Chondrocyte (in vitro differentiated cells): Measurements from ENCODE around the gene PLXNA4. TPM values are rescaled to one million over a fixed set of nuclear protein-coding genes. Genes with fewer than 3 reads are reported as not detected.

Experiments used
- DNase-seq: peaks from one replicate; pipeline ENCODE4 v3.0.0; 2021; ENCODE audit warnings: mixed read lengths, low spot score
- H3K27ac Mint-ChIP-seq: one replicate; pipeline ENCODE4 v1.8.0; 2021; ENCODE audit warnings: mild to moderate bottlenecking, moderate library complexity, mixed read lengths; ENCODE audit not compliant: unreplicated experiment
- H3K27me3 Mint-ChIP-seq: 2 replicates; pipeline ENCODE4 v1.8.0; 2021; ENCODE audit warnings: low read depth, mixed read lengths
- H3K36me3 Mint-ChIP-seq: 2 replicates; pipeline ENCODE4 v1.8.0; 2021; ENCODE audit warnings: low read depth, mixed read lengths
- H3K4me1 Mint-ChIP-seq: 2 replicates; pipeline ENCODE4 v1.8.0; 2021; ENCODE audit warnings: low read depth, mild to moderate bottlenecking, mixed read lengths
- H3K4me3 Mint-ChIP-seq: one replicate; pipeline ENCODE4 v1.8.0; 2021; ENCODE audit warnings: mild to moderate bottlenecking, moderate library complexity, mixed read lengths; ENCODE audit not compliant: unreplicated experiment
- H3K9me3 Mint-ChIP-seq: 2 replicates; pipeline ENCODE4 v1.8.0; 2021; ENCODE audit warnings: low read depth, mixed read lengths
- total RNA-seq: library from RNA; stranded (reverse); gene quantifications from 3 replicates; pipeline ENCODE4 v1.2.1, GENCODE V29; 2021
- TF ChIP-seq, protein P1 (sequence below): fragments of 200-600 bp; sonication (generic); IDR thresholded peaks from 2 replicates; pipeline ENCODE4 v1.5.0; 2021; ENCODE audit warnings: antibody characterized with exemption, mild to moderate bottlenecking, moderate library complexity

The PLXNA4 gene
- total RNA-seq, 1 donor from 2014 or later = 11.3 TPM

DNA sequence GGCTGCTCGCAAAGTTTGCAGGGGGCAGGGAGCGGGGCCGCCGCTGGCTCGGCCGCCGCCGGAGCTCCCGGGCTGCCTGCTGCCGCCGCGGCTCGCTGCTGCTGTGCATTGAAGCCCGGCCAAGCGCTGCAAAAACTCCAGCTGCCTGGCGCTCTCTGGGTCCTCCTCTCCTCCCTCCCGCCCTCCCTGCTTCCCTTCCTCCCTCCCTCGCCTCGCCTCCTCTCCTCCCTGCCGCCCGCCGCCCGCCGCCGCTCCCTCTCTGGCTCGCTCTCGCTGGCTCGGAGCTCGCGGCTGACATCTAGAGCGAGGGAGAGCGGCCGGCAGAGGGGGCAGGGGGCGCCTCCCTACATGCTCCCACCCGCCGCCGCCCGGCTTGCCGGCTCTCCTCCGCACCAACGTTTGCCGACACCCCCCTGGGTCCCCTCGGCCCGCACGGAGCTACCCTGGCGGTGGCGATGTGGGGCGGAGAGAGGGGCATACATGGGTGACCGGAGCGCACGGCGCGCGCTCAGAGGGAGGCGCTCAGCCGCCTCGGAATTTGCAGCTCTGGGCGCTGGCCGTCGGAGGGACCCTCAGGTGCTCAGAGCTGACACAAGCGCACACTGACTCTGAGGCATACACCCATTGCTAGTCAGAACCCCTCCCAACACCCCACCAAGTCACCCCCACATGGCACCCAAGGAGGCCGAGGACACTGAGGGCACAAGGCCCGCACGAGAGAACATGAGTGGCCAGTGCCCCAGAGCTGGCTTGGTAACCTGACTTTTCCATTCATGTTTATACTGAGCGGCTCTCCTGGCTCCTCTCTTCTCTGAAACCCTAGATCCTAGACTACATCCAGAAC lies 1.2 kb upstream of the PLXNA4 start:
- Mint-ChIP-seq H3K4me1 (peaks cover 41% of the 10 kb centered on the region), H3K27ac (no peak overlapping the region), H3K27me3 (peaks cover 2% of the 10 kb centered on the region), H3K4me3 (peak overlapping the region; percentile 71), H3K9me3 (no peaks in the 10 kb centered on the region), H3K36me3 (peaks cover 3% of the 10 kb centered on the region)
- TF ChIP-seq, protein P1, sequence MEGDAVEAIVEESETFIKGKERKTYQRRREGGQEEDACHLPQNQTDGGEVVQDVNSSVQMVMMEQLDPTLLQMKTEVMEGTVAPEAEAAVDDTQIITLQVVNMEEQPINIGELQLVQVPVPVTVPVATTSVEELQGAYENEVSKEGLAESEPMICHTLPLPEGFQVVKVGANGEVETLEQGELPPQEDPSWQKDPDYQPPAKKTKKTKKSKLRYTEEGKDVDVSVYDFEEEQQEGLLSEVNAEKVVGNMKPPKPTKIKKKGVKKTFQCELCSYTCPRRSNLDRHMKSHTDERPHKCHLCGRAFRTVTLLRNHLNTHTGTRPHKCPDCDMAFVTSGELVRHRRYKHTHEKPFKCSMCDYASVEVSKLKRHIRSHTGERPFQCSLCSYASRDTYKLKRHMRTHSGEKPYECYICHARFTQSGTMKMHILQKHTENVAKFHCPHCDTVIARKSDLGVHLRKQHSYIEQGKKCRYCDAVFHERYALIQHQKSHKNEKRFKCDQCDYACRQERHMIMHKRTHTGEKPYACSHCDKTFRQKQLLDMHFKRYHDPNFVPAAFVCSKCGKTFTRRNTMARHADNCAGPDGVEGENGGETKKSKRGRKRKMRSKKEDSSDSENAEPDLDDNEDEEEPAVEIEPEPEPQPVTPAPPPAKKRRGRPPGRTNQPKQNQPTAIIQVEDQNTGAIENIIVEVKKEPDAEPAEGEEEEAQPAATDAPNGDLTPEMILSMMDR = peak; percentile 75
- no peak for DNase-seq

DNA sequence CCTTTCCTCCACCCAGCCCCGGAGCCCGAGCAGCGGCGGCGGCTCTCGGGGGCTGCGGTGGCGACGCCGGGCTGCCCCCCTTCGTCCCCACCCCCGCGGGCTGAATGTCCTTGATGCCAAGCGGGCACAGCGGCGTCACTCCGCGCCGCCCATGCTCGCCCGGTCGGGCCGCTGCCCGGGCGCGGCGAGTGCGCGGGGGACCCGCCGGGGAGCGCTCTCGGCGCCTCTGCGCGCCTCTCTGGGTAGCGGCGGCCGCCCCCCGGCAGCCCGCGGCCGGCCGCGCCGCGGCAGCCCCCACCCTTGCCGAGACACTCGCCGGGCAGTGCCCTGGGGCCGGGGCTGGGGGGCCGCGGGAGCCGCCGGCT lies 433 bp upstream of the PLXNA4 start:
- H3K4me3 Mint-ChIP-seq = peak overlapping the region; percentile 87
- no peak for DNase-seq
- H3K36me3 Mint-ChIP-seq = peaks cover 6% of the 10 kb centered on the region
- H3K27ac Mint-ChIP-seq = no peak overlapping the region
- peaks cover 44% of the 10 kb centered on the region for H3K4me1 Mint-ChIP-seq
- H3K9me3 Mint-ChIP-seq = no peaks in the 10 kb centered on the region
- TF ChIP-seq, protein P1 = no peak
- peaks cover 3% of the 10 kb centered on the region for H3K27me3 Mint-ChIP-seq

DNA sequence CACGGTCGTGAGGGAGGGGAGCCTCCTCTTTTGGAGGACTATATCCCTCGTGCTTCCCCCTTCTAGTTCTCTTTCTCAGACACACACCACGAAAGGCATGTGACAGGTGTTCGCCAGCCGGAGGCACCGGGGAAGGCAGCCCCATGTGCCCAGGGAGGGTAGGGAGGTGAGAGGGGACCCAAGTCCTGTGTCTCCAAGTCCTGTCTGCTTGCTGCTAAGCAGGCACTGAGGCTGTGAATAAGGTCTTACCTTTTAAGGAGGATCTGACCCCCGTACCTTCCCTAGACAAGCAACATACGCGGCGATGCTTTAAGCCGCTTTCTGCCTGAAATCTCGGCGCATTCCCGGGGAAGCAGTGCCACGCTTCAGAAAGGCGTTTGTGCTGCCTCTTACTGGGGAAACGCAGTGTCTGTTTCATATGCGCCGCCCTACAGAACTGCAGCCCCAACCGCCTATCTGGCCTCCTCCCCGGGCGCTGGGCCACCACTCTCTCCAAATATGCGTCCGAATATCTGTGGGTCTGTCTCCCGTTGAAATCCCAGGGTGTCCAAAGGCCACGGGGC lies 770 bp downstream of the PLXNA4 start:
- H3K27me3 Mint-ChIP-seq = peaks cover 3% of the 10 kb centered on the region
- H3K27ac Mint-ChIP-seq = no peak overlapping the region
- H3K4me3 Mint-ChIP-seq = peak overlapping the region; percentile 87
- H3K36me3 Mint-ChIP-seq = peaks cover 6% of the 10 kb centered on the region
- H3K4me1 Mint-ChIP-seq = peaks cover 43% of the 10 kb centered on the region
- TF ChIP-seq, protein P1 = peak; percentile 76
- no peak for DNase-seq
- H3K9me3 Mint-ChIP-seq = no peaks in the 10 kb centered on the region

DNA sequence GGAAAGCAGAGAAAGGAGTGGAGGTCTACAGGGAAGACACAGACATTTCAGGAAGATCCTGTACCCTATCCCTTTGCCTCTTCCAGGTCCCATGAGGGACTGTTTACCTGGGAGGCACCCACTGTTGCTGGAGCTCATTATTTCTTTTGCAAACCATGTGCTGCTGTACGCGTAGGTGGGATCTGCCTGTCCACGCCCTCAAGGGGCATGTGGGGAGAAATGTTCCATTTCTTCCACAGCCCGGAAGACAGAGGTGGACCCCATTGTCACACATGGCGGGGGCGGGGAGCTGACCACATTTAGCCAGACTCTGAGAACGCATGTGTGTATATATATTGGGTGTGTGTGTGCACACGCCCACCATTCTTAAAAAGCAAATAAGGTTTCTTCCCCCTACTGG lies 2.0 kb downstream of the PLXNA4 start:
- Mint-ChIP-seq H3K27me3 (peaks cover 3% of the 10 kb centered on the region), H3K4me1 (peaks cover 39% of the 10 kb centered on the region), H3K27ac (no peak overlapping the region), H3K9me3 (no peaks in the 10 kb centered on the region), H3K36me3 (peaks cover 9% of the 10 kb centered on the region), H3K4me3 (no peak overlapping the region)
- TF ChIP-seq, protein P1 = no peak
- no peak for DNase-seq

DNA sequence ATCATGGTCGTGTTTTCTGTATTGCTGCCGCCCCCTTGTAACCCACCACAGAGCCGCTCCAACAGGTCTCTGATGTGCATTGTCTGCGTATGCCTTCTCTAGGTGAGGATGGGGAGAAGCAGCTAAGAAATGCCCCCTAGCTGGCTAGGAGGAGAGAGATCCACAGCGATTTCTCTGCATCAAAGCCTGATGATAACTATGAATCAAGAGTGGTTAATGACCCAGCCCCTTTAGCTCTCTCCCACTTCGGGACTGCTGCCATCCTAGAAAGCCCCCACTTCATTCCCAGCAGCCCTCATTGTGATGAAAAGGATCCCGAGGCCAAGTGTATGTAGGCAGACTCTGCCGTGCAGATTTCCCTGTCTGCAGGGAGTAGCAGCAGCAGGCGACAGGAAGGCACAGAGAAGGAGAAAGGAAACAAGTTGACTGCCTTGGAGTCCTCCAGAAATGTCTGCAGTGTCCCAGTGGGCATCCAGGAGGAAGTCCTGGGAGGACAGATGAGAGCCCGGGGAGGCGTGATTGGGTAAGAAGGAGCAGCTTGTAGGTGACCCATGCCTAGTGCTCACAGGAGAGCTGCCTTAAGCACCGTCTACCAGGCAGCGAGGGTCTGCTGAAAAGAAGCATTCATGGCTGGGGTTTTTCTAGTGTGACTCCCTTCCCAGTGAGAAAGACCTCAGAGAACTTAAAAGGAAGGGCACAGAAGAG lies 2.9 kb downstream of the PLXNA4 start:
- Mint-ChIP-seq H3K27ac (no peak overlapping the region), H3K9me3 (no peaks in the 10 kb centered on the region), H3K4me1 (peaks cover 39% of the 10 kb centered on the region), H3K36me3 (peaks cover 9% of the 10 kb centered on the region), H3K4me3 (peak overlapping the region; percentile 43), H3K27me3 (peaks cover 3% of the 10 kb centered on the region)
- no peak for DNase-seq
- TF ChIP-seq, protein P1 = no peak
